GM10266 (cell line): ENCODE measurements around the gene MZF1.
"Not testable (repeated sequence)": the region's sequence is repeated elsewhere in the genome, so short reads cannot be mapped to it uniquely, and the experiment has no call there.

Experiments
- DNase-seq: peaks from one replicate; pipeline ENCODE4 v3.0.0; 2012; ENCODE audit errors: extremely low spot score
- TF ChIP-seq, protein P1 (sequence below): IDR thresholded peaks from 2 replicates; pipeline ENCODE4 v1.5.1; 2012; ENCODE audit warnings: mild to moderate bottlenecking, low read depth; ENCODE audit not compliant: control insufficient read depth, insufficient read depth; ENCODE audit errors: missing control alignments

The MZF1 gene

GRCh38 chr19:58581227-58582141 is 8.3 kb upstream of the MZF1 start:
- TF ChIP-seq, protein P1, sequence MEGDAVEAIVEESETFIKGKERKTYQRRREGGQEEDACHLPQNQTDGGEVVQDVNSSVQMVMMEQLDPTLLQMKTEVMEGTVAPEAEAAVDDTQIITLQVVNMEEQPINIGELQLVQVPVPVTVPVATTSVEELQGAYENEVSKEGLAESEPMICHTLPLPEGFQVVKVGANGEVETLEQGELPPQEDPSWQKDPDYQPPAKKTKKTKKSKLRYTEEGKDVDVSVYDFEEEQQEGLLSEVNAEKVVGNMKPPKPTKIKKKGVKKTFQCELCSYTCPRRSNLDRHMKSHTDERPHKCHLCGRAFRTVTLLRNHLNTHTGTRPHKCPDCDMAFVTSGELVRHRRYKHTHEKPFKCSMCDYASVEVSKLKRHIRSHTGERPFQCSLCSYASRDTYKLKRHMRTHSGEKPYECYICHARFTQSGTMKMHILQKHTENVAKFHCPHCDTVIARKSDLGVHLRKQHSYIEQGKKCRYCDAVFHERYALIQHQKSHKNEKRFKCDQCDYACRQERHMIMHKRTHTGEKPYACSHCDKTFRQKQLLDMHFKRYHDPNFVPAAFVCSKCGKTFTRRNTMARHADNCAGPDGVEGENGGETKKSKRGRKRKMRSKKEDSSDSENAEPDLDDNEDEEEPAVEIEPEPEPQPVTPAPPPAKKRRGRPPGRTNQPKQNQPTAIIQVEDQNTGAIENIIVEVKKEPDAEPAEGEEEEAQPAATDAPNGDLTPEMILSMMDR = peak; percentile 99
- DNase-seq = peak; percentile 85

GRCh38 chr19:58579473-58580142 is 6.5 kb upstream of the MZF1 start:
- TF ChIP-seq, protein P1 = no peak
- no peak for DNase-seq

DNA sequence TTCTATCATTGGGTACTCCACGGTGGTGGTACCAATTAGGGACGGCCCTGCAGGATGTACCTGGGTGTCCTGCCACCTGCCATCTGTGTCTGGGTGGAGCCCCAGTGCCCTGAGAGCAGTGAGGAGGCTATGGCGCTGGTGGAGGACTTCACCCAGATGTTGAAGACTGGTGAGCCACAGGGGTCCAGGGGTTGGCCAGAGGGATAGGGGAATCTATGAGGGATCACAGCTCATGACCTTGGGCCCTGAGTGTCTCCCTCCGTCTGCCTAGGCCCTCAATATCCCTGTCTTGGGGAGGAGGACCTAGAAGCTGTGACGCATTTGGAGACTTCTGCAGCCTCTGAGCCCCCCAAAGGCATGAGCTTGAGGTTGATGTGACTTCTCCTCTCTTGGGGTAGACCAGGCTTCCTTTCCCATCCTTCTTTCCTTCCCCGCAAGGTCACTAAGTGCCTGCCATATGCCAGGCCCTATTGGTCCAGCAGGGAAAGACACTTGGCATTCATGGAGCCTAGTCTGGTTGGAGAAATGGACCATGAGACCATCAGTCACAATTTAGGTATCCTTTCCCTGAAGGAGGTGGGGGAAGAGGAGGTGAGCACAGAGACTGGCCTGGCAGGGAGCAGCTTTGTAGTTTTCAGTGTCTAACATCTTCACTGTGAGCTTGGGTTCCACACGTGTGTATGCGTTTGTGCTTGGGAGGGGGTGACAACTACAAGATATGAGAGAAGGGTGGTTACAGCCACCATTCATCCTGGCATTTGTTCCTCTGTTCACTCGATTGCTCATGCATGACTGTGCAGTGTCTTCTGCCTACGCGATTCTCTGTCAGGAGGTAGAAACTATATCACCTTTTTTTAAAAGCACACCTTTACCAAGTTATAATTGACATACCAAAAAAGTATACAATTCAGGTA is 5.1 kb upstream of the MZF1 start:
- no peak for DNase-seq
- TF ChIP-seq, protein P1 = no peak

GRCh38 chr19:58577581-58577980 is 4.4 kb upstream of the MZF1 start:
- DNase-seq = not testable (repeated sequence)

DNA sequence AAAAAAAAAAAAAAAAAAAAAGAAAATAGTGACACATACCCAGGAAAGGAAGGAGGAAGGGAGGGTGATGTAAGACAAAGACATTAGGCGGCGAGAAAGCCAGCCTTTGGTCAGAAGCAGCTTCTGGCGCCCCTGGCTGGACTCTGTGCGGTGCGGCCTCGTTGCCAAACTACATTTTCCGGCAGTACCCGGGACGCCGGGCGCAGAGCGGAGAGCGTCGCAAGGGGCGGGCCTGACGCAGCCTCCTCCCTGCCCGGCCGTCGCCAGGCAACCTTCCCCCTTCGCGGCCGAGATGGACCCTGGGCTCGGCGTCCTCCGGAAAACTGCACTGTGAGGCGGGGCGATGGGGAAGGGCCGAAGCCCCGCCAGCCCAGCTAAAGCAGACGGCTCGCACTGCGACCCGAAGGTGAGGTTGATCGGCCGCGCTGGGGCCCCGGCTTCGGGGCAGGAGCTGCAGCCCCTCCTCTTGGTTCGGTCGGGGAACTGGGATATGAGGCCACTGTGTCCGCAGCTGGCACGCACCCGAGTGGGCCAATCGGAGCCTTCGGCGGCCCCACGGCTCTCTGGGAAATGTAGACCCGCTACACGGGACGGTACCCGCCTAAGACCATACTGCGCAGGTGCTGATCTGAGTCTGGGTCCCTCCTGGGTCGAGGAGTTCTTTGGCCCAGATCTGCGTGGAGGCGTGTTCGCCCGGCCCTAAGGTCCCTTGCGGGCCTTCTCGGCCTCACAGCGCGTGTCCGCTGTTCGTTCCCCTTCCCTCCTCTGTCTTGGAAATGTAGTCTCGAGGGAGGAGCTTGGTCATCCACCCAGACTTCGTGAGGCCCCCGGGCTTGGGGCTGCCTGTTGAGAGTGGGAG is 2.3 kb upstream of the MZF1 start:
- DNase-seq = peak; percentile 84
- TF ChIP-seq, protein P1 = no peak

DNA sequence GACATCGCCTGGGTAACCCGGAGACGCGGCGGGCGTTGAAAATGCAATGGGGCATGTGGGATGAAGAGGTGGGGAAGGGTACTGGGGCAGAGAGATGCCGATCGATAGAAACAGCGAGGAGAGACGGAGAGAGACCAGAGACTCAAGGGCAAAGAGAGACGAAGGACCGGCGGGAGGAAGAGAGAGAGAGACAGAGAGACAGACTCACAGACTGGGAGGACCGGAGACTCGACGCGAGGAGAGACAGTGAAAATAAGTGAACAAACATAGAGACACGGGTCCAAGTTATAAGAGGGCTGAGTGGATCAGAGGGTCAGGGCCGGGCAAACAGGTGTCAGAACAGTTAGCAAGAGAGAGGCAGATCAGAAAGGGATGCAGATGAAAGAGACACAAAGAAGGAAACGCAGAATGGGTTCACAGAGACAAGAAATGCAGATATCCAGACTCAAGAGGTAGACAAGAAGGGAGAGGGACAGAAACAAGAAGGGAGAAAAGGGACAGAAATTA is 576 bp upstream of the MZF1 start:
- TF ChIP-seq, protein P1 = no peak
- DNase-seq = no peak
